GM21447 (cell line): Measurements from ENCODE around the gene CACNA1A.
"Not testable (repeated sequence)": the region's sequence is repeated elsewhere in the genome, so short reads cannot be mapped to it uniquely, and the experiment has no call there.

Experiments
- ATAC-seq: cut with Tn5 transposase; IDR thresholded peaks from one replicate; pipeline ENCODE4 v1.9.1; 2021; ENCODE audit not compliant: unreplicated experiment

The CACNA1A gene

GRCh38 chr19:13207846-13208671, 298.2 kb downstream of the CACNA1A start:
- peak; percentile 58 for ATAC-seq

- no peak for ATAC-seq
These were observed 298.9 kb downstream of the CACNA1A start for GRCh38 chr19:13207237-13207845.

- ATAC-seq = no peak
These were observed 299.7 kb downstream of the CACNA1A start for GRCh38 chr19:13206587-13206986.

- ATAC-seq = not testable (repeated sequence)
These were observed 304.2 kb downstream of the CACNA1A start for GRCh38 chr19:13202112-13202511.

- ATAC-seq = no peak
These were observed 307.6 kb downstream of the CACNA1A start for GRCh38 chr19:13198634-13199033.

GRCh38 chr19:13195678-13196077, 310.6 kb downstream of the CACNA1A start:
- no peak for ATAC-seq

- ATAC-seq = no peak
These were observed 315.3 kb downstream of the CACNA1A start for GRCh38 chr19:13190781-13191540.

- ATAC-seq = no peak
These were observed 316.7 kb downstream of the CACNA1A start for GRCh38 chr19:13189600-13189999.

GRCh38 chr19:13187419-13187818, 318.9 kb downstream of the CACNA1A start:
- no peak for ATAC-seq

- not testable (repeated sequence) for ATAC-seq
These were observed 319.6 kb downstream of the CACNA1A start for GRCh38 chr19:13186688-13187087.

GRCh38 chr19:13185763-13186657, 320.3 kb downstream of the CACNA1A start:
- not testable (repeated sequence) for ATAC-seq

GRCh38 chr19:13184926-13185325, 321.4 kb downstream of the CACNA1A start:
- not testable (repeated sequence) for ATAC-seq

GRCh38 chr19:13181747-13182388, 324.4 kb downstream of the CACNA1A start:
- ATAC-seq = no peak

- ATAC-seq = not testable (repeated sequence)
These were observed 328.0 kb downstream of the CACNA1A start for GRCh38 chr19:13178291-13178690.

GRCh38 chr19:13177584-13177983, 328.7 kb downstream of the CACNA1A start:
- ATAC-seq = not testable (repeated sequence)

GRCh38 chr19:13176345-13176744, 329.9 kb downstream of the CACNA1A start:
- ATAC-seq = no peak

GRCh38 chr19:13173139-13173737, 333.0 kb downstream of the CACNA1A start:
- ATAC-seq = no peak

GRCh38 chr19:13172346-13173138, 333.7 kb downstream of the CACNA1A start:
- ATAC-seq = no peak

GRCh38 chr19:13171146-13171545, 335.1 kb downstream of the CACNA1A start:
- no peak for ATAC-seq
